Stomach (tissue), 9 donors: ENCODE measurements around the gene SLC43A1. TPM values are rescaled to one million over a fixed set of nuclear protein-coding genes. Genes with fewer than 3 reads are reported as not detected.

ENCODE experiments used
- DNase-seq, 2 donors: peaks; one replicate each; pipeline versions ENCODE4 v3.0.0 to v3.0.0-alpha.2; 2013 to 2019
- H3K27ac ChIP-seq, 5 donors: fragments of 200-600 bp in 4 of 5; sonication (generic) in 4 of 5; one replicate each; pipeline ENCODE4 v1.5.1; 2013 to 2019; ENCODE audit warnings: mild to moderate bottlenecking in 1 of 5, moderate library complexity in 1 of 5
- H3K27me3 ChIP-seq, 3 donors: fragments of 200-600 bp; sonication (generic); one replicate each; pipeline ENCODE4 v1.5.1; 2017 to 2019; ENCODE audit warnings: mixed run types in 1 of 3
- H3K36me3 ChIP-seq, 4 donors: fragments of 200-600 bp; sonication (generic); 1 replicate in 3 of 4; 2 replicates in 1 of 4; pipeline ENCODE4 v1.5.1; 2016 to 2019
- H3K4me1 ChIP-seq, 4 donors: fragments of 200-600 bp; sonication (generic); one replicate each; pipeline ENCODE4 v1.5.1; 2016 to 2019
- H3K4me3 ChIP-seq, 4 donors: fragments of 200-600 bp; sonication (generic) in 3 of 4; one replicate each; pipeline ENCODE4 v1.5.1; 2016 to 2019; ENCODE audit warnings: mild to moderate bottlenecking in 1 of 4
- H3K9me3 ChIP-seq, 4 donors: fragments of 200-600 bp; sonication (generic); one replicate each; pipeline ENCODE4 v1.5.1; 2016 to 2019
- CTCF ChIP-seq, 7 experiments: fragments of 450-650 bp in 4 of 7; fragments of 200-600 bp in 3 of 7; sonication (generic) in 3 of 7; IDR thresholded peaks; one replicate each; pipeline ENCODE4 v1.5.1; 2016 to 2019; ENCODE audit warnings: antibody characterized with exemption in 7 of 7, control low read depth in 2 of 7, mild to moderate bottlenecking in 1 of 7
- EP300 ChIP-seq: sonication (generic); formaldehyde crosslinking; IDR thresholded peaks from one replicate; pipeline ENCODE4 v1.6.1; 2017; ENCODE audit warnings: antibody characterized with exemption
- POLR2A ChIP-seq, 4 donors: fragments of 450-650 bp; IDR thresholded peaks; one replicate each; pipeline ENCODE4 v1.6.1; 2016; ENCODE audit warnings: antibody characterized with exemption in 4 of 4, control low read depth in 2 of 4, mild to moderate bottlenecking in 1 of 4, moderate library complexity in 1 of 4
- POLR2AphosphoS5 ChIP-seq, 3 donors: sonication (generic); formaldehyde crosslinking; IDR thresholded peaks; one replicate each; pipeline ENCODE4 v1.6.1; 2016; ENCODE audit warnings: antibody characterized with exemption in 3 of 3
- WGBS, 5 donors: extraction: QIAGEN DNeasy Blood & Tissue Kit in 3 of 5; methylation state at CpG; one replicate each; pipeline versions ENCODE4 v1.1.5 to v1.1.7; 2013 to 2018; 5-methylcytosine and 5-hydroxymethylcytosine counted together
- intact Hi-C: fragments of 100-400 bp; cut with DNase I; formaldehyde crosslinking; loops from one replicate; pipeline ENCODE4 v1.15.1; 2023; ENCODE audit warnings: low total_unique reads
- polyA plus RNA-seq, 3 donors: library from polyadenylated mRNA; stranded (reverse); fragments of 200-250 nt; gene quantifications; one replicate each; pipeline ENCODE4 v1.2.3, GENCODE V29; 2013
- total RNA-seq, 5 donors: library from RNA; depleted of rRNA; stranded (reverse); fragments of >200 nt; gene quantifications; one replicate each; pipeline versions ENCODE4 v1.1.0 to v1.2.3, GENCODE V29; 2014 to 2016
- donor health status: healthy with polysubstance abuse.
- donor health status: Bipolar disorder and iron deficiency.
- donor health status: healthy.

Gene SLC43A1
- total and polyA plus RNA-seq, 8 donors: 10.5 to 38.4 (median 19.1) TPM

GRCh38 chr11:57512646-57513451, 2.7 kb downstream of the SLC43A1 start:
- peaks cover 10 to 35% (median 29%) of the 10 kb centered on the region in 4 donors for H3K4me1 ChIP-seq
- no peaks in the 10 kb centered on the region for H3K9me3 ChIP-seq
- TF ChIP-seq POLR2AphosphoS5 (IDR thresholded peaks at IDR 0.05) (no peak), CTCF (IDR thresholded peaks at IDR 0.05) (no peak)
- H3K27ac ChIP-seq: peak overlapping the region in 1 of 5 donors; percentile 67
- intact Hi-C loops: no loop called here
- no peaks in the 10 kb centered on the region for H3K27me3 ChIP-seq
- H3K36me3 ChIP-seq: peaks cover 0 to 9% (median 2%) of the 10 kb centered on the region in 4 donors
- WGBS, 5 donors: 82 to 89% (median 87%) methylated on average over 12 of the region's 12 CpGs
- DNase-seq: no peak
- no peak overlapping the region for H3K4me3 ChIP-seq

DNA sequence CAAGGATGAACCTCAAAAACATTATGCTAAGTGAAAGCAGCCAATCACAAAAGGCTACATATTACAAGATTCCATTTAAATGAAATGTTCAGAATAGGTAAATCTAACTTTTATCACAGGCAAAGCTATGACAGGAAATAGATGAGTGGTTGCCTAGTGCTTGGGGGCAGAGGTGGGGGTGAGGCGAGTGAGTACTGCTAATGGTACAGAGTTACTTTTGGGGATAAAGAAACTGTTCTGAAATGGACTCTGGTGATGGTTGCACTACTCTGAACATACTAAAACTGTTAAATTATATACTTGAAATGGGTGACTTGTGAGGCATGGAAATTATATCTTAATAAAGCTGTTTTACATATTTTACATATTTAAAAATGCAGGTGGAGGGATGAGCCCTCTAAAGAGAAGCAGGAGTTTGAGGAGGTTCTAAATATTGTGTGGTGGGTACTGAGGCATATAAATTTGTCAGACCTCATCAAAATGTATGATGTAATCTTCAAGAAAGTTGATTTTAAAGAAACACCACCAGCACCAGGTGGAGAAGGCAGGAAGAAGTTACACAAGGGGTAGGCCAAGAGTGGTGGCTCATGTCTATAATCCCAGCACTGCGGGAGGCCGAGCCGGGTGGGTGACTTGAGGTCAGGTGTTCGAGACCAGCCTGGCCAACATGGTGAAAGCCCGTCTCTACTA, 3.6 kb downstream of the SLC43A1 start:
- Histone ChIP-seq H3K27ac (no peak overlapping the region), H3K4me3 (no peak overlapping the region), H3K36me3 (peaks cover 0 to 18% (median 8%) of the 10 kb centered on the region in 4 donors), H3K27me3 (no peaks in the 10 kb centered on the region), H3K4me1 (peaks cover 10 to 35% (median 29%) of the 10 kb centered on the region in 4 donors), H3K9me3 (no peaks in the 10 kb centered on the region)
- intact Hi-C loops: no loop called here
- DNase-seq: no peak
- TF ChIP-seq CTCF (IDR thresholded peaks at IDR 0.05) (no peak), EP300 (no peak), POLR2AphosphoS5 (IDR thresholded peaks at IDR 0.05) (no peak), POLR2A (IDR thresholded peaks at IDR 0.05) (no peak)
- 83 to 93% (median 92%) methylated on average over 6 of the region's 6 CpGs for WGBS, 5 donors

DNA sequence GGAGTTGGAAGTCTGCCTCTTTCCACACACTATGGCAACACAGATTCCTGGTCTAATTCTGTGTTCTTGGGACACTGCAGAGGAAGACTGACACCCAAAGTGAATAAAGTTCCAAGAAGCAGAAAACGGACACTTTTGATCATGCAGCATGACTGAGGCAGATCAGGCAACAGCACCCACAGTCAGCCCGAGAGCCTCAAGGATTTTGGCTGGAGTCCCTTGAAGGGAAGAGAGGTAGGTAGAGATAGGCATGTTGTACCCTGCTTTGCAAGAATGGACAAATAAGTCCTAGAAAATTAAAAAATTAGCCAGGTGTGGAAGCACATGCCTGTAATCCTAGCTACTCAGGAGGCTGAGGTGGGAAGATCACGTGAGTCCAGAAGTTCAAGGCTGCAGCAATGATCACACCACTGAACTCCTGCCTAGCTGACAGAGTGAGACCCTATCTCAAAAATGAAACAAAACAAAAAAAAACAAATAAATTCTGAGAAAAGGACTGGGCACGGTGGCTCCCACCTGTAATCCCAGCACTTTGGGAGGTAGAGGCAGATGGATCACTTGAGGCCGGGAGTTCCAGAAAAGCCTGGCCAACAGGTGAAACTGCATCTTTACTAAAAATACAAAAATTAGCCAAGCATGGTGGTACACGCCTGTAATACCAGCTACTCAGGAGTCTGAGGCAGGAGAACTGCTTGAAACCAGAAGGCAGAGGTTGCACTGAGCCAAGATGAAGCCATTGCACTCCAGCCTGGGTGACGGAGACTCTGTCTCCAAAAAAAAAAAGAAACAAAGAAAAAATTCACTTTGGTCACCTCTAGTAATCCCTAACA, 6.9 kb downstream of the SLC43A1 start:
- H3K27me3 ChIP-seq: no peaks in the 10 kb centered on the region
- 85 to 88% (median 87%) methylated on average over 7 of the region's 7 CpGs for WGBS, 5 donors
- intact Hi-C loops: no loop called here
- H3K4me1 ChIP-seq: peaks cover 0 to 13% (median 8%) of the 10 kb centered on the region in 4 donors
- H3K36me3 ChIP-seq: peaks cover 0 to 40% (median 22%) of the 10 kb centered on the region in 4 donors
- H3K4me3 ChIP-seq: no peak overlapping the region
- H3K27ac ChIP-seq: no peak overlapping the region
- DNase-seq: no peak
- no peak for TF ChIP-seq POLR2A (IDR thresholded peaks at IDR 0.05)
- TF ChIP-seq POLR2AphosphoS5 (IDR thresholded peaks at IDR 0.05): no peak
- no peak for TF ChIP-seq EP300
- no peak for TF ChIP-seq CTCF (IDR thresholded peaks at IDR 0.05)
- H3K9me3 ChIP-seq: no peaks in the 10 kb centered on the region

- H3K27ac ChIP-seq: no peak overlapping the region
- H3K27me3 ChIP-seq: no peaks in the 10 kb centered on the region
- no peaks in the 10 kb centered on the region for H3K9me3 ChIP-seq
- DNase-seq: no peak
- peaks cover 7 to 18% (median 10%) of the 10 kb centered on the region in 4 donors for H3K4me1 ChIP-seq
- TF ChIP-seq POLR2AphosphoS5 (IDR thresholded peaks at IDR 0.05) (no peak), EP300 (no peak), POLR2A (IDR thresholded peaks at IDR 0.05) (no peak), CTCF (IDR thresholded peaks at IDR 0.05) (no peak)
- H3K4me3 ChIP-seq: no peak overlapping the region
- intact Hi-C loops: no loop called here
- 83 to 100% (median 86%) methylated on average over 1 of the region's 1 CpG for WGBS, 5 donors
- peaks cover 0 to 40% (median 20%) of the 10 kb centered on the region in 4 donors for H3K36me3 ChIP-seq
Measured at GRCh38 chr11:57506522-57506921, 9.0 kb downstream of the SLC43A1 start.
